Retinal pigment epithelial cell (primary cell): ENCODE measurements around the gene CYB561.
A peak's percentile ranks its signal among the peaks of the same experiment; 100 is the strongest.

ENCODE experiments used
- DNase-seq: peaks from one replicate; pipeline ENCODE4 v3.0.0-alpha.2; 2010; ENCODE audit warnings: low read depth
- H3K4me3 ChIP-seq: 2 replicates; pipeline ENCODE4 v1.5.1; 2011; ENCODE audit warnings: mild to moderate bottlenecking, low read length, control low read depth, moderate library complexity
- CTCF ChIP-seq: conservative IDR thresholded peaks from 2 replicates; pipeline ENCODE4 v1.5.1; 2011; ENCODE audit warnings: low read depth, low read length, control low read depth, inconsistent platforms

The CYB561 gene

GRCh38 chr17:63450551-63450950 lies 4.4 kb upstream of the CYB561 start:
- DNase-seq, result no peak
- H3K4me3 ChIP-seq, result no peak overlapping the region
- TF ChIP-seq CTCF, result no peak

- no peak for TF ChIP-seq CTCF
- no peak overlapping the region for H3K4me3 ChIP-seq
- no peak for DNase-seq
Observed at GRCh38 chr17:63448655-63449054, 2.5 kb upstream of the CYB561 start.

GRCh38 chr17:63447471-63448009 lies 1.4 kb upstream of the CYB561 start:
- TF ChIP-seq CTCF, result no peak
- no peak overlapping the region for H3K4me3 ChIP-seq
- DNase-seq, result no peak

GRCh38 chr17:63446753-63447470 lies 806 bp upstream of the CYB561 start:
- no peak for DNase-seq
- TF ChIP-seq CTCF, result no peak
- H3K4me3 ChIP-seq, result peak overlapping the region; percentile 26

GRCh38 chr17:63445571-63445953 lies 544 bp downstream of the CYB561 start:
- no peak for DNase-seq
- no peak for TF ChIP-seq CTCF
- peak overlapping the region; percentile 43 for H3K4me3 ChIP-seq

GRCh38 chr17:63445065-63445464 lies 1.0 kb downstream of the CYB561 start:
- H3K4me3 ChIP-seq, result peak overlapping the region; percentile 43
- no peak for DNase-seq
- no peak for TF ChIP-seq CTCF

GRCh38 chr17:63444457-63444856 lies 1.6 kb downstream of the CYB561 start:
- no peak for TF ChIP-seq CTCF
- H3K4me3 ChIP-seq, result no peak overlapping the region
- no peak for DNase-seq
